Left lobe of liver (tissue), 2 donors: ENCODE measurements around the gene GLT1D1. TPM values are rescaled to one million over a fixed set of nuclear protein-coding genes. Genes with fewer than 3 reads are reported as not detected.

ENCODE experiments used
- ATAC-seq: fragments of 200-7000 bp; cut with Tn5 transposase; one replicate; pipeline ENCODE4 v1.9.1; 2020; ENCODE audit warnings: mild to moderate bottlenecking, moderate library complexity
- DNase-seq: peaks from one replicate; pipeline ENCODE4 v3.0.0-alpha.2; 2020; ENCODE audit warnings: low spot score
- total RNA-seq: library from RNA; stranded (reverse); gene quantifications from one replicate; pipeline ENCODE4 v1.2.1, GENCODE V29; 2021
- donor health status: DM: no; HTN: no; CAD: no; lungs with moderate emphysema.
- donor health status: DM: no; HTN: yes; CAD: no.

Gene GLT1D1
- total RNA-seq, 1 donor from 2014 or later, result 15.9 TPM

DNA sequence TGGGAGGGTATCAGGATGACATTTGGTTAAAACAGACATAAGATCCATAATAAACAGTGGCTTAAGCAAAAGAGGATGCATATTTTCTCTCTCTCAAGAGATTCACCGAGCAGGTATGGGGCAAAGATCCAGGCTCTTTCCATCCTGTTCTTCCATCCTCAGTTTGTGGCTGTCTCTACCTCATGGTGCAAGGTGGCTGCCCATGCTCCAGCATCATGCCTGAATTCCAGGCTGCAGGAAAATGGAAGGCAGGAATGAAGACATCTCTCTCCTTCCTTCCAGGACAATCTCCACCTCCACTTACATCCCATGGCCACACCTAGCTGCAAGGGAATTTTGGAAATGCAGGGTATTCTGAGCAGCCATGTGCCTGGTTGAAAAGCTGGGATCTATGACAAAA, 136.0 kb downstream of the GLT1D1 start:
- ATAC-seq, result no peak
- DNase-seq, result no peak

DNA sequence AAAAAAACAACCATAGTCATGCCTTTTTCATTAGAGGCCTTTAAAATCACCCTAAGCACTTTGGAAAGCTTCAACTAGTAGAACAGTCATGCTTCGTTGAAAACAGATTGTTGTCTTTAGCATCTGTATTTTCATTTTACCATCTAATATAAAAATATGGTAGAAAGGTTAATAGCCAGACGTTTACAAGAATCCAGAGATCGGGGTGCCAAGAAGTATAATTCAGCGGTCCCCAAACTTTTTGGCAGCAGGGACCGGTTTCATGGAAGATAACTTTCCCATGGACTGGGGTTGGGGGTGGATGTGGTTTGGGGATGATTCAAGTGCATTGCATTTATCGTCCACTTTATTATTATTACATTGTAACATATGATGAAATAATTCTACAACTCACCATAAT, 138.4 kb downstream of the GLT1D1 start:
- DNase-seq, result no peak
- ATAC-seq, result no peak

GRCh38 chr12:128992116-128992515, 138.8 kb downstream of the GLT1D1 start:
- no peak for ATAC-seq
- no peak for DNase-seq

GRCh38 chr12:128992550-128992949, 139.3 kb downstream of the GLT1D1 start:
- ATAC-seq (peak; percentile 90), DNase-seq (no peak)

DNA sequence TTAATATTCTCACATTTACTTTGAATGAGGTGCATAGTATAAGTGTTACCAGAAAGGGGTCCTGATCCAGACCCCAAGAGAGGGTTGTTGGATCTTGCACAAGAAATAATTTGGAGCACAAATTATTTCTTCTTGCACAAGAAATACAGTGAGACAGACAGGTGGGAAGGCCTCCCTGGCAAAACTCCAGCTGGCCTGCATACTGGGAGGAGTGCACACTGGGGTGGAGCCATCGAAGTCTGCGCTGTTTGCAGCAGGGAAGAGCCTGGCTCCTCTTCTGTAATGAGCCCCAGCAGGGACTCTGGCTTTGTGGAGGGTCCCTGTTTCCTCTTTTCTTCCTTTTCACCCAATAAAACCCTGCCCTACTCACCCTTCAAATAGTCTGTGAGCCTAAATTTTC, 141.6 kb downstream of the GLT1D1 start:
- DNase-seq (peak; percentile 73), ATAC-seq (peak; percentile 87)

- DNase-seq, result no peak
- no peak for ATAC-seq
Measured at GRCh38 chr12:128995619-128996018, 142.3 kb downstream of the GLT1D1 start.

DNA sequence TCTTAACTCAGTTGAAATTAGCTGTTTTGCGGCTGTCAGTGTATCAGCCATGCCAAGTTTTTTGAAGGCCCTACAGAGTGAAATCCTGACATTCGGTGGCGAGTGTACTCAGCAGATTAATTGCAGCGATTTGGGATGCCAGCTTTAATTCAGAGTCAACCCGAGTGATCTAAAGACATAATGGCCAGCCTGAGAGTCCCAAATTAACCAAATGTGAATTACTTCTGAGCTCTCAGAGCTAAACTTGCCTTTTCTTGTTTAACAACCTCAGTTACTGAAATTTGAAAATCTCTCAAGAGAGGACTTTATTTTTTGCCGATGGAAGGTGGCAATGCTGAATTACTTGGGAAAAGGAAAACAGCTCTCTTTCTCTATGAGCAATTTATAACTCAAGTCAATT, 148.5 kb downstream of the GLT1D1 start:
- ATAC-seq (no peak), DNase-seq (no peak)

DNA sequence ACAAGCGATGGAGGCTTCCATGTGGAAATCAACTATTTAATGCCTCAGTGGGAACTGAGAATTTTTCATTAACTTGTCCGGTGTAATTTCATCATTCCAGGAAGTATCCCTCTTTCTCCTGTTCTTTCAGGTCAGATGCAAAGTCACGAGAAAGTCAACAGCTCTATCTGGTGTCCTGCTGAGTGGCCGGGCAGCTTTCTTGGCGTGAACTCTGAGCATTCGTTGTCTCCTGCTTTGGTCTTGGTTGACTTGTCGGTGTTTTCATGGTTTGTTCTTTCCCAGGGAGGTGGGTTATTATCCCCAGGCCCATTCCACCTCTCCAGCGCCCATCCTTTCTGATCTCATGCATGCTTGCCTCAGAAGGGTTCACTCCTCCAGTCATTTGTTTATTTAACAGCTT, 149.1 kb downstream of the GLT1D1 start:
- DNase-seq (no peak), ATAC-seq (no peak)

- no peak for ATAC-seq
- no peak for DNase-seq
Measured at GRCh38 chr12:129005416-129005815, 152.1 kb downstream of the GLT1D1 start.

DNA sequence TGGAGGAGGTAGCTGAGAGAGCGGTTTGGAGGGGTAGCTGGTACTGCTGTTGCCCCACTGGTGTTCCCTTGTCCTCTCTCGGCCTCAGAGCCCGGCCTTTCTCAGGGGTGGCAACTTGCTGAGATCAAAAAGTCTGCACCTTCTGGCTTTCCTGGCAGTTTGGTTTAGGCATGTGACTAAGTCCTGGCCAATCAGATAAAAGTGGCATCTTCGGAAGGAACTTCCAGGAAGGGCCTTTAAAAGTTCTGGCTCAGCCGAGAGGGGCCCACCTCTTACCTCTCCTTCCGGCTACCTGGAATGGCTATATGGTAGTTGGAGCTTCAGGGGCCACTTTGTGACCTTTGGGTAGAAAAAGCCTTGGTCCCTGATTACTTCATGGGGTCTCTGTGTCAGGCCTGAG, 152.6 kb downstream of the GLT1D1 start:
- ATAC-seq (no peak), DNase-seq (no peak)

- DNase-seq (no peak), ATAC-seq (no peak)
Measured at GRCh38 chr12:129009833-129010622, 156.8 kb downstream of the GLT1D1 start.

DNA sequence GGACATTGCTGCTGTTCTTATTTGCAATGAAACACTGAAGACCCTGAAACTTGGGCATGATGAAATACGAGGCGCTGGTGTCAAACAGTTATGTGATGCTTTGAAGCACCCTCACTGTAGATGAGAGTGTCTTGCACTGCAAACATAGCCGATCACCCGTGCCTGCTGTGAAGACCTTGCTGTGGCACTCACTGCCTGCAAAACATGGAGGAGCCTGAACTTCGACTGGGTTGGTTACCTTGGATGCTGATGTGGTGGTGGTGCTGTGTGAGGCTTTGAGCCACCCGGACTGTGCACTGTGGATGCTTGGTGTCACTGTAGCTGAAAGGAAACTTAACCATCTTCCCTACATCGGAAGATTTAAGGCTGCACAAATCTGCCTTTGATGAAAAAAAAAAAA, 162.9 kb downstream of the GLT1D1 start:
- DNase-seq (no peak), ATAC-seq (no peak)

DNA sequence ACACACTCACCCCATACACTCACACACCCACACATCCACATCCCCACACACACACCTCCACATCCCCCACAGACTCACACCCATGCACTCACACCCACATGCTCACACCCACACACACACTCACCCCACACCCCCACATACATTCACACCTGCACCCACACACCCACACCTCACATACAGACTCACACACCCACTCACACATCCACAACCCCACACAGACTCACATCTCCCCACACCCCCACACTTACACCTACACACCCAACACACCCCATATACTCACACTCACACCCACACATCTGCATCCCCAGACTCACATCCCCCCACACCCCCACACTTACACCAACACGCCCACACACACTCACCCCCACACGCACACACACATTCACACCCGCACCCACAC, 171.8 kb downstream of the GLT1D1 start:
- DNase-seq (no peak), ATAC-seq (no peak)

DNA sequence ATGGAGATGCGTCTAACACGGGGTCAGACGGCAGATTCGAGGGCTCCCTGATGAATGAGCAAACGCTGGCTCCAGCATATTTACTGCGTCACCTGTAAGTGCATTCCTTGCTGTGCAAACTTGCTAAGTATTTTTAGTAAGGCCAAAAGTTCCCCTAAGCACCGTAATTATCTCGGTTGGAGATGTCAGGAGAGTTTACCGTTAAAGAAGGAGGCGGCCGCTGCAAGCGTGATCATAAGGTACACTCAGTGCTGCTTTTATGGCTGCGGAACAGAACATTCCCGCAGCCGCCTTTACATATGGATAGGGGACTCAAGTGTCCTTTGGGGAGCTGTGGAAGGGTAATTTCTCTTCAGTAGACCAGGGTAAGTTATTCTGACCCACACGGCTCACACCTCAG, 175.6 kb downstream of the GLT1D1 start:
- DNase-seq (no peak), ATAC-seq (no peak)

Other genes starting within 250 kb of the GLT1D1 start
- 11.8 TPM for gene SLC15A4, start 29.5 kb upstream of the GLT1D1 start, total RNA-seq